Vagina (tissue), 2 donors: ENCODE measurements around the gene SRL.
"Not testable (repeated sequence)": the region's sequence is repeated elsewhere in the genome, so short reads cannot be mapped to it uniquely, and the experiment has no call there.

ENCODE experiments used
- CTCF ChIP-seq, 3 experiments: fragments of 450-650 bp in 2 of 3; fragments of 200-600 bp in 1 of 3; sonication (generic) in 1 of 3; IDR thresholded peaks; one replicate each; pipeline ENCODE4 v1.5.1; 2017 to 2019; ENCODE audit warnings: antibody characterized with exemption in 3 of 3, mild to moderate bottlenecking in 2 of 3, moderate library complexity in 2 of 3
- POLR2A ChIP-seq, 2 donors: fragments of 450-650 bp; IDR thresholded peaks; one replicate each; pipeline ENCODE4 v1.6.1; 2017; ENCODE audit warnings: antibody characterized with exemption in 2 of 2, mild to moderate bottlenecking in 2 of 2, moderate library complexity in 2 of 2

DNA sequence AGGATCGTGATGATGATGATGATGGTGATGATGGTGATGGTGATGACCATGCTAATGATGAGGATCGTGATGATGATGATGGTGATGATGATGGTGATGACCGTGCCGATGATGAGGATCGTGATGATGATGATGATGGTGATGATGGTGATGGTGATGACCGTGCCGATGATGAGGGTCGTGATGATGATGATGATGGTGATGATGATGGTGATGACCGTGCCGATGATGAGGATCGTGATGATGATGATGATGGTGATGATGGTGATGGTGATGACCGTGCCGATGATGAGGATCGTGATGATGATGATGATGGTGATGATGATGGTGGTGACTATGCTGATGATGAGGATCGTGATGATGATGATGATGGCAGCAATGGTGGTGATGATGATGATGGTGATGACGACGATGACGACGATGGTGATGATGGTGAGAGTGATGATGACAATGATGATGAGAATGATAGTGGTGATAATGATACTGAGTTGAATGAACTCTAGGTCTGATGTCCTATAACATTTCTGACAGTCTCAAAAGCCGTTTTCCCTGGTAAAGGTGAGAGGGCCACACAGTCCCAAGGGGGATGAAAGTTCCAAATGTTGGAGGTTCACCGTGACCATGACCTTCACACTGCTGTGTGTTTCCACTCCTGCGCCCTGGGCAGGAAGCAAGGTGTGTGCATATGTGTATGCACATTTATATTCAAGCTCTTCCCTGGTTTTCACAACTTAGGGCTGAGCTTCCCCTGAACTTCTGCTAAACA lies 30.3 kb downstream of the SRL start:
- TF ChIP-seq POLR2A, CTCF (IDR thresholded peaks at IDR 0.05): not testable (repeated sequence)
